AG09319 (cell line): ENCODE measurements around the gene GBP2.
A peak's percentile ranks its signal among the peaks of the same experiment; 100 is the strongest.

Source experiments
- DNase-seq: peaks from one replicate; pipeline ENCODE4 v3.0.0-alpha.2; 2010; ENCODE audit warnings: low read depth; ENCODE audit errors: extremely low read depth
- TF ChIP-seq, protein P1 (sequence below): IDR thresholded peaks from 2 replicates; pipeline ENCODE4 v1.5.1; 2011; ENCODE audit warnings: low read depth, mild to moderate bottlenecking, inconsistent platforms, low read length, moderate library complexity

GBP2 gene

GRCh38 chr1:89125913-89126580 lies at the start of gene GBP2:
Gene GBP2, minus strand, starts transcription at chr1:89126114. Its CDS starts 4,148 bp downstream, at chr1:89121966.
- DNase-seq = peak; percentile 32
- TF ChIP-seq, protein P1, sequence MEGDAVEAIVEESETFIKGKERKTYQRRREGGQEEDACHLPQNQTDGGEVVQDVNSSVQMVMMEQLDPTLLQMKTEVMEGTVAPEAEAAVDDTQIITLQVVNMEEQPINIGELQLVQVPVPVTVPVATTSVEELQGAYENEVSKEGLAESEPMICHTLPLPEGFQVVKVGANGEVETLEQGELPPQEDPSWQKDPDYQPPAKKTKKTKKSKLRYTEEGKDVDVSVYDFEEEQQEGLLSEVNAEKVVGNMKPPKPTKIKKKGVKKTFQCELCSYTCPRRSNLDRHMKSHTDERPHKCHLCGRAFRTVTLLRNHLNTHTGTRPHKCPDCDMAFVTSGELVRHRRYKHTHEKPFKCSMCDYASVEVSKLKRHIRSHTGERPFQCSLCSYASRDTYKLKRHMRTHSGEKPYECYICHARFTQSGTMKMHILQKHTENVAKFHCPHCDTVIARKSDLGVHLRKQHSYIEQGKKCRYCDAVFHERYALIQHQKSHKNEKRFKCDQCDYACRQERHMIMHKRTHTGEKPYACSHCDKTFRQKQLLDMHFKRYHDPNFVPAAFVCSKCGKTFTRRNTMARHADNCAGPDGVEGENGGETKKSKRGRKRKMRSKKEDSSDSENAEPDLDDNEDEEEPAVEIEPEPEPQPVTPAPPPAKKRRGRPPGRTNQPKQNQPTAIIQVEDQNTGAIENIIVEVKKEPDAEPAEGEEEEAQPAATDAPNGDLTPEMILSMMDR = no peak

- DNase-seq = no peak
- TF ChIP-seq, protein P1 = no peak
Measured at GRCh38 chr1:89174491-89174890, 48.6 kb upstream of the GBP2 start.

DNA sequence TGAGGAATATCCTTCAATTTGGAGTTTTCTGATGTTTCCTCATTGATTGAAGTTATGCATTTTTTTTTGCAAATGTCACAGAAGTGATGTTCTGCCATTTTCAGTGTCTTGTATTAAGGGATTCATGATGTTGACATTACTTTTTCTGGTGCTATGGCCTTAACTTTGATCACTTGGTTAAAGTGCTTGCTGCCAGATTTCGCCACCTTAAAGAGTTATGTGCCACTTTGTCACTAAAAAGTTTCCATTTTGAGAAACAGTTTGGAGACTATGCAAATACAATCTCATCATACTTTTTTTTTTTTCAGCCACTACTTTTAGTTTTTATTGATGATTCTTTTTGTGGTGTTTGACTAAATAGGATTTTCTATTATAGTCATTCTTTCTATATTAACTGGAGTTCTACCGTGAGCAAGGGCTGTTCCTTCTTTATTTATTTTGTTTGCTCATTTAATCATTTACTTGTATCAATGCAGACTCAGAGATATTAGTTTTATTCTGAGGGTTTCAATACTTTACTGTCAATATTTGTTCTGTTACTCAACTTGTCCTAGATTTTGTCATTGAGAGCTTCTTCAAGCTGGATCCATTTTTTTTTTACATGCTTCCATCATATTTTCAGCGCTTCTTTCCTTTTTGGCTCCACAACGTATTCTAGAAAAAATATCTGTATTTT lies 46.7 kb upstream of the GBP2 start:
- no peak for DNase-seq
- TF ChIP-seq, protein P1 = no peak

DNA sequence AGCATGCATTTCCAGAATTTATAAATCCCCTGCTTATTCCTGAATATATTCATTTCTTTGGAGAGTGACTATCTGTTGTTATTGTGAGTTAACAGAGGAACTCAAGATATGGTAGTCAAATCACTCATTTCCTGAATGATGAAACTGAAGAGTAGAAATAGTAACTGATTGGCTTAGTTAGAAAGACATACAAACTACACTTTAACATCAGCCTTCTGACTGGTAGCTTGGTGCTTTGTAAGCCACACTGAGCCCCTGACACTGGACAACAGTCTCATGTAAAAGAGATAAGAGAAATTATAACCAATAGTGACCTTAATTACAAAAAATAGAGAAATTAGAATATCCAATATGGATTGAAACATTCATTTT lies 45.1 kb upstream of the GBP2 start:
- TF ChIP-seq, protein P1 = no peak
- no peak for DNase-seq

DNA sequence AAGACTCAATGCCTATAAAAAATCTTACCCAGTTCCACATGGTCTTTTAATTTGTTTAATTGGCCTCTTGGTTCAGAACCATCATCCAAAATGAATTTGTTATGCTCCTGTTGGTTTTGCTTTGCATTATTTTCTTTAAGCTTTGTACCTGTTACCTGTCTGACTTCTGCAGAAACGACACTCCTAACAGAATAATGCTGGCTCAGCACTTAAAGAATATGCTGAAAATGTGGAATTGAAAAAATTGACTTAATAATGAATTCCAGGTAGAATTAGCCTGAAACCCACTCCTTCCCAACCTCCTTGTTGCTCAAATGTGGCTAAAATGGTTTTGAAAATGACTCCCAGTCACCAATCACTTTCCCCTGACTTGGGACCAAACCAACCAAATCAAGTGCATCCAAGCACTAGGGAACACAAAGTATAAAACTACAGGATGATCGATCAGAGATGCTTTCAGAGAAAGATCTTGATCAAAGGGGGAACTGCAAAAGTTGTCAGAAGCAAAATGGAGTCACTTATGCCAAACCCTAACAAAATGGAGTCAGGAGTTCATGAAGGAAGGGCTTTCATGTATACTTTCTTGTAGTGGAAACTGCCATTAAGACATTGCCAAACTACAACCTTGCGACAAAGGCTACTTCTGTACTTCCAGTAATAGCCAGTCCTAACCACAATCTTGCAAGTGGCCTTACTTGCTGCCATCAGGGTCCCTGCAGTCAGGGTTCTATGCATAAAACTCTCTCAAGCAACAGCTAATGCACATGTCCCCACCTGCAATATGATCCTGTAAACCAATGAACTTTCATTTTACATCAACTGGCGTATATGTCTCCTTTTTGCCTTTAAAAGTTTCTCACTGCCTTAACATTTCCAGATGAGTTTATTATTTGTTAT lies 44.5 kb upstream of the GBP2 start:
- TF ChIP-seq, protein P1 = no peak
- no peak for DNase-seq

DNA sequence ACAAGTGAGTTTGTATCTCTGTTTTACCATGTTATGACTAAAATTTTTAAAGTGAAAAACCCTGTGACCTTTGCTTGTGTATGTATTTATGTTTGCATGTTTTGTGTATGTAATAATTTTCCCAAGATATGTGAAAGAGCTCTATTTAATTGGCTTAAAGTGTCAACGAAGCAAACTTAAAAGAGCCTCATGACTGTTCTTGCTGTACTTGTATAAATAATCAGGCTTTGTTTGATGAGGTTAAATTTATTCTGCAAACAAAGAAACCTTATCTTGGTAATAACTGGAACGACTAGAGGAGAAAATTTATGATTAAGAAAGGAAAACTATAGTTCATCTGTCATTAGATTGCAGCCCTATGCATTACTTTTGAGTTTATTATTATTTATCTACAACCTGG lies 43.3 kb upstream of the GBP2 start:
- TF ChIP-seq, protein P1 = no peak

More for the DNA sequence above, 43.3 kb upstream of the GBP2 start:
- no peak for DNase-seq
